Right cardiac atrium (tissue), 5 donors: ENCODE results near the gene CELF2. TPM values are rescaled to one million over a fixed set of nuclear protein-coding genes. Genes with fewer than 3 reads are reported as not detected.
A peak's percentile ranks its signal among the peaks of the same experiment; 100 is the strongest.

Experiments used
- ATAC-seq, 2 donors: fragments of 200-7000 bp; cut with Tn5 transposase; one replicate each; pipeline versions ENCODE4 v1.8.0 to v1.9.1; 2020; ENCODE audit warnings: moderate library complexity in 2 of 2, mild to moderate bottlenecking in 1 of 2
- DNase-seq, 3 donors: peaks; one replicate each; pipeline ENCODE4 v3.0.0-alpha.2; 2020
- H3K27ac ChIP-seq: one replicate; pipeline ENCODE4 v1.5.1; 2013; ENCODE audit warnings: mild to moderate bottlenecking, low read length, control low read depth, moderate library complexity
- H3K27me3 ChIP-seq: one replicate; pipeline ENCODE4 v1.6.1; 2013; ENCODE audit not compliant: control insufficient read depth, insufficient read depth
- H3K4me1 ChIP-seq: one replicate; pipeline ENCODE4 v1.6.1; 2013; ENCODE audit warnings: low read length; ENCODE audit not compliant: control insufficient read depth, insufficient read depth
- H3K4me3 ChIP-seq: one replicate; pipeline ENCODE4 v1.5.1; 2013; ENCODE audit warnings: low read length, control low read depth
- H3K9me3 ChIP-seq: one replicate; pipeline ENCODE4 v1.6.1; 2013; ENCODE audit warnings: low read length; ENCODE audit not compliant: control insufficient read depth
- WGBS: extraction: QIAGEN DNeasy Blood & Tissue Kit; methylation state at CpG from one replicate; pipeline ENCODE4 v1.1.7; 2013; 5-methylcytosine and 5-hydroxymethylcytosine counted together
- intact Hi-C, 4 donors: fragments of 100-400 bp; cut with DNase I; formaldehyde crosslinking; loops; one replicate each; pipeline versions ENCODE4 v1.11.0 to v1.14.0; 2022 to 2023
- polyA plus RNA-seq: library from polyadenylated mRNA; stranded (reverse); fragments of 200-250 nt; gene quantifications from one replicate; pipeline ENCODE4 v1.2.3, GENCODE V29; 2013
- total RNA-seq, 4 donors: library from RNA; stranded (reverse); fragmentation: NEBNext Ultra II Directional; extraction: Animal tissue kit (Norgen Biotek cat#: 25700); gene quantifications; one replicate each; pipeline ENCODE4 v1.2.1, GENCODE V29; 2021
- donor health status: healthy with polysubstance abuse.
- donor health status: DM: no; HTN: yes; CAD: no.
- donor health status: DM: no; HTN: no; CAD: no.
- donor health status: DM: no; HTN: yes; CAD: no; lungs with severe emphysema.
- donor health status: DM: yes; HTN: yes; CAD: no.

CELF2 gene
- total and polyA plus RNA-seq, 5 donors, result 19.4 to 87.0 (median 76.8) TPM

- WGBS, result 90% methylated on average over 10 of the region's 10 CpGs
- intact Hi-C loops, result loop anchor here in 2 of 4 donors (10.0 kb wide), 2 partner anchors 102 to 162 kb away; no protein-coding TSS in a partner anchor
- no peak for ATAC-seq
- DNase-seq, result no peak
- H3K4me3 ChIP-seq, result no peak overlapping the region
- no peak overlapping the region for H3K27ac ChIP-seq
- H3K9me3 ChIP-seq, result no peaks in the 10 kb centered on the region
- H3K4me1 ChIP-seq, result no peaks in the 10 kb centered on the region
- no peaks in the 10 kb centered on the region for H3K27me3 ChIP-seq
These were observed 258.8 kb downstream of the CELF2 start for GRCh38 chr10:11276449-11276990.

DNA sequence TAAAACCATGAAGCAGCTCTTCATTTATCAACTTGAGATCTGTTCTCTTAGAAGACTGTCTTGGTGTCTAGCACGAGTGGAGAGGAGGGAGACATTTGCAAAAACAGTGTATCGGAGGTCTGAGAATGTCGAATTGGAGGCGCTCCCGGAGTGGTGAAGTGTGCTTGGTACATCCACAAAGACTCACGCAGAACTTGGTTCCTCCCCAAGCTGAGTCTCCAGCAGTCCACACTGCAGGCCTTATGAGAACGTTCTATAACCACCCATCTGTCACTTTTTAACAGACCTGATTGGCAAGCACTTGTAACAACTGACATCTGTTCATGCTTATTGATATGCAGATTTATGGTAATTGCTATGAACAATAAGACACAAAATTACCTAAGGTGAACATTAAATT lies 261.6 kb downstream of the CELF2 start:
- Histone ChIP-seq H3K9me3 (no peaks in the 10 kb centered on the region), H3K4me1 (no peaks in the 10 kb centered on the region), H3K4me3 (no peak overlapping the region), H3K27ac (no peak overlapping the region), H3K27me3 (no peaks in the 10 kb centered on the region)
- intact Hi-C loops, result loop anchor here in 2 of 4 donors (10.0 kb wide), 2 partner anchors 105 to 165 kb away; no protein-coding TSS in a partner anchor
- DNase-seq (no peak), ATAC-seq (no peak)
- 74% methylated on average over 7 of the region's 7 CpGs for WGBS

DNA sequence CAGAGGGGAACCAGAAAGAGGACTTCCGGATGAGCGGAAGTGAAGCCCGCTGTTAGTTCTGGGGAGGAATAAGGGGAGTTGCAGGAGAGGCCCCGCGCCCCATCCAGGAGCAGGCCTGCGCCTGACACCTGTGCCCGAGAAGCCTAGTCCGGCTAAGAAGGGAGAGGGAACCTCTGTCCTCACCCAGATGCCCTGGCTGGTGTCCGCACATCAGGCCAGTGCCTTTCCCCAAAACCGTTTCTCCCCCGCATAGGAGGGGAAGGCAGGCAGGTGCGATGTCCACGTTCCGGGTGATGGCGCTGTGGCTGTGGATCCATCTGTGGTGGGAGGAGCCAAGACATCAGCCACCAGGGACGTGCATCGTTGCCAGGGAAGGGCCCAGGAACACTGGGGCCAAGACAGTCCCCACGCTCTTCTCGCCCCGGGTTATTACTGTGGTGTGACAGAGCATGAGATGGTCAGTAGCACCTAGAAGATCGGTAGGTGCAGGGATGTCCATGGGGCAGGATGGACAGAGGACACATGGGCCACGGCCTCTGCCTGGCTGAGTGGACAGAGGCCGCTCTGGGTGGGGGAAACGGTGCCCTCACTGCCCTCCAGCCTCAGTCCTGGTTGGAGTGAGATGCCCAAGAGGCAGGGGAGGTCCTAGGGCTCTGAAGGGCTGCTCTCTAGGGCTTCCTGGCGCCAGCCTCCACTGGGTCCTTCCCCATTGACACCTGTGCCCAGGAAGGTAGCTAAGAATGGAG lies 262.7 kb downstream of the CELF2 start:
- WGBS, result 95% methylated on average over 25 of the region's 25 CpGs
- DNase-seq, result no peak
- no peaks in the 10 kb centered on the region for H3K9me3 ChIP-seq
- H3K27me3 ChIP-seq, result no peaks in the 10 kb centered on the region
- intact Hi-C loops, result no loop called here
- H3K27ac ChIP-seq, result no peak overlapping the region
- peak; percentile 9 to 34 for ATAC-seq
- no peaks in the 10 kb centered on the region for H3K4me1 ChIP-seq
- no peak overlapping the region for H3K4me3 ChIP-seq

DNA sequence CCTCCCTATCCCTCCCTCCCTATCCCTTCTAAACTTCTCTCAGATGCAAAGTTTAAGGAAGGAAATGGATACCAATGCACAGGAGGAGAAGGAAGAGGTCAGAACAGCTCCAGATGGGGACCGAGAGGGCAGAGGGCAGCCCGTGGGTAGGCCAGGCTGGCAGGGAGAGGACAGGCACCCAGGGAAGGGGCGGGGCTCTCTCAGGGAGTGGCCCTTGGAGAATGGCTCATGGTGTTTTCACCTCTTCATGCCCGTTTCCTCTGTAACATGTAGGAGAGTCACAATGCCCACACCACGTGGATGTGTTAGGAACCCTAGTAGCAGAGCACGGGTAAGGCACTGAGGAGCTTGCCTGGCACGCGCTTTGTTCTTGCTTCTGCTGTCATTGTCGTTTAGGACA lies 264.5 kb downstream of the CELF2 start:
- no peaks in the 10 kb centered on the region for H3K27me3 ChIP-seq
- 85% methylated on average over 9 of the region's 9 CpGs for WGBS
- ATAC-seq, result peak; percentile 15 to 30
- intact Hi-C loops, result no loop called here
- H3K9me3 ChIP-seq, result no peaks in the 10 kb centered on the region
- no peak for DNase-seq
- no peaks in the 10 kb centered on the region for H3K4me1 ChIP-seq
- no peak overlapping the region for H3K4me3 ChIP-seq
- H3K27ac ChIP-seq, result no peak overlapping the region

- Histone ChIP-seq H3K4me3 (no peak overlapping the region), H3K4me1 (no peaks in the 10 kb centered on the region), H3K27me3 (no peaks in the 10 kb centered on the region), H3K9me3 (no peaks in the 10 kb centered on the region), H3K27ac (no peak overlapping the region)
- intact Hi-C loops, result no loop called here
- ATAC-seq, result no peak
- 96% methylated on average over 8 of the region's 8 CpGs for WGBS
- DNase-seq, result no peak
These were observed 265.0 kb downstream of the CELF2 start for GRCh38 chr10:11282661-11283060.

DNA sequence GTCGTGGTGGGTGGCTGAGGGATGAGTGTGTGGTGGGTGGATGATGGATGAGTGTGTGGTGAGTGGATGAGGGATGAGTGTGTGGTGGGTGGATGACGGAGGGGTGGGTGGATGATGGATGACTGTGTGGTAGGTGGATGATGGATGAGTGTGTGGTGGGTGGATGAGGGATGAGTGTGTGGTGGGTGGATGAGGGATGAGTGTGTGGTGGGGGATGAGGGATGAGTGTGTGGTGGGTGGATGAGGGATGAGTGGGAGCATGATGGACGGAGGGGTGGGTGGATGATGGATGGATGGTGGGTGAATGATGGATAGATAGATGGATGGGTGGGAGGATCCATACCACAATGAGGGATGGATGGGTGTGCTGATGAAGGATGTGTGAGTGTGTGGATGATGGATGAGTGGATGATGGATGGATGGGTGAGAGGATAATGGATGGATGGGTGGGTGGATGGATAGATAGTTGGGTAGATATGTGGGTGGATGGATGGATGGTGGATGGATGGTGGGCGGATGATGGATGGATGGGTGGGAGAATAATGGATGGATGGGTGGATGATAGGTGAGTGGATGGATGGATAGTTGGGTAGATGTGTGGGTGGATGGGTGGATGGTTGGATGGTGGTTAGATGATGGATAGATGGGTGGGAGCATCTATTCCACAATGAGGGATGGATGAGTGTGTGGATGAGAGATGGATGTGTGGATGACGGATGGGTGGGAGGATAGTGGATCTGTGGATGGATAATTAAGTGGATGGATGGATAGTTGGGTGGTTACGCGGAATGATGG lies 266.8 kb downstream of the CELF2 start:
- H3K4me1 ChIP-seq, result no peaks in the 10 kb centered on the region
- no peaks in the 10 kb centered on the region for H3K9me3 ChIP-seq
- intact Hi-C loops, result no loop called here
- no peak overlapping the region for H3K4me3 ChIP-seq
- ATAC-seq (no peak), DNase-seq (no peak)
- H3K27ac ChIP-seq, result no peak overlapping the region
- 99% methylated on average over 6 of the region's 7 CpGs for WGBS
- H3K27me3 ChIP-seq, result no peaks in the 10 kb centered on the region

- no peak overlapping the region for H3K4me3 ChIP-seq
- ATAC-seq, result no peak
- H3K9me3 ChIP-seq, result no peaks in the 10 kb centered on the region
- no peak for DNase-seq
- H3K27me3 ChIP-seq, result no peaks in the 10 kb centered on the region
- 83% methylated on average over 4 of the region's 4 CpGs for WGBS
- intact Hi-C loops, result no loop called here
- no peaks in the 10 kb centered on the region for H3K4me1 ChIP-seq
- H3K27ac ChIP-seq, result no peak overlapping the region
These were observed 267.5 kb downstream of the CELF2 start for GRCh38 chr10:11285171-11285570.

DNA sequence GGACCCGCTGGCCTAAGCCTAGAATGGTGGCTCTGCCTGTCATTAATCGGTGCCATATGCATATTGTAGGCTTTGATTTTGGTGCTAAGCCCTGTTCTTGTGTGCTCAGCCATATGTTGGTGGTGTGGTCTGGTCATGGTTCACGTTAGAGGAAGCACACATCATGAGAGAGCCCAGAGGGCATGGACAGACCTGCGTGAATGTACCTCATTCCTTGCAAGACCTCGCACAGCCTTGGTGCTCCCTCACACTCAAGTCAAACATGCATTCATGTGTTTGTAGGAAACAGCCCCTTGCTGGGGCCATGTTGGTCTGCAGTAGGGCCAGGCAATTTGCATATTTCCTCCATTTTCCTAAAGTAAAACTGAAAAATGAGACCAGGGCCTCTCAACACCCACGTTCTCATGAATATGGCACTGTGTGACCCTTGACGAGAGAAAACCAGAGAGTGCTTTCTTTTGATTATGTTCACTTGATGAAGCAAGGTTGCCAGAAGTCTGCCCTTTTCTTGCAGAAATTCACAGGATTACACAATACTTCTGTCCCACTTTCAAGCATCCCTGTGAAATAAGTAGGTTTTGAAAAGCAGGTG lies 268.7 kb downstream of the CELF2 start:
- Histone ChIP-seq H3K27ac (no peak overlapping the region), H3K4me1 (no peaks in the 10 kb centered on the region), H3K4me3 (no peak overlapping the region), H3K27me3 (no peaks in the 10 kb centered on the region), H3K9me3 (no peaks in the 10 kb centered on the region)
- 89% methylated on average over 7 of the region's 7 CpGs for WGBS
- DNase-seq (no peak), ATAC-seq (no peak)
- intact Hi-C loops, result no loop called here

DNA sequence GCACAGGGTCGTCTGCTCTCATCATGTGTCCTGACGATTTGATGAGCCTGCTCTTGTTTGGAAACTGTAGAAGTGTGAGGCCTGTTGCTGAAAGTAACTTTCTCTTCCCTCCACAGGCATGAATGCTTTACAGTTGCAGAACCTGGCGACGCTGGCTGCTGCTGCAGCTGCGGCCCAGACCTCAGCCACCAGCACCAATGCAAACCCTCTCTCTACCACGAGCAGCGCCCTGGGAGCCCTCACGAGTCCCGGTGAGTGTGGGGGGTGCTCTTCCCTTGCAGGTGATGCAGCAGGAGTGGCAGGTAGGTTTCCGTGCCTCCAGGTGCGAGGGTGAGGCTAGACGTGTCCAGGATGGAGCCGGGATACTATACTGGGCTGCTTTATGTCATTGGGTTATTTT lies 270.6 kb downstream of the CELF2 start:
- peak in 1 of 2 donors; percentile 22 for ATAC-seq
- intact Hi-C loops, result no loop called here
- no peaks in the 10 kb centered on the region for H3K9me3 ChIP-seq

GRCh38 chr10:11290156-11290890 lies 272.7 kb downstream of the CELF2 start:
- peak in 1 of 3 donors; percentile 40 for DNase-seq
- no peak overlapping the region for H3K4me3 ChIP-seq
- intact Hi-C loops, result no loop called here
- no peak for ATAC-seq
- 96% methylated on average over 24 of the region's 24 CpGs for WGBS
- H3K9me3 ChIP-seq, result no peaks in the 10 kb centered on the region
- no peaks in the 10 kb centered on the region for H3K4me1 ChIP-seq
- no peak overlapping the region for H3K27ac ChIP-seq
- H3K27me3 ChIP-seq, result no peaks in the 10 kb centered on the region

More for the DNA sequence above, 270.6 kb downstream of the CELF2 start:
- no peak for DNase-seq
- H3K4me1 ChIP-seq, result no peaks in the 10 kb centered on the region
- WGBS, result 86% methylated on average over 13 of the region's 13 CpGs
- H3K27ac ChIP-seq, result no peak overlapping the region
- no peak overlapping the region for H3K4me3 ChIP-seq
- H3K27me3 ChIP-seq, result no peaks in the 10 kb centered on the region
